Measurements from ENCODE around the gene STN1.

DNA sequence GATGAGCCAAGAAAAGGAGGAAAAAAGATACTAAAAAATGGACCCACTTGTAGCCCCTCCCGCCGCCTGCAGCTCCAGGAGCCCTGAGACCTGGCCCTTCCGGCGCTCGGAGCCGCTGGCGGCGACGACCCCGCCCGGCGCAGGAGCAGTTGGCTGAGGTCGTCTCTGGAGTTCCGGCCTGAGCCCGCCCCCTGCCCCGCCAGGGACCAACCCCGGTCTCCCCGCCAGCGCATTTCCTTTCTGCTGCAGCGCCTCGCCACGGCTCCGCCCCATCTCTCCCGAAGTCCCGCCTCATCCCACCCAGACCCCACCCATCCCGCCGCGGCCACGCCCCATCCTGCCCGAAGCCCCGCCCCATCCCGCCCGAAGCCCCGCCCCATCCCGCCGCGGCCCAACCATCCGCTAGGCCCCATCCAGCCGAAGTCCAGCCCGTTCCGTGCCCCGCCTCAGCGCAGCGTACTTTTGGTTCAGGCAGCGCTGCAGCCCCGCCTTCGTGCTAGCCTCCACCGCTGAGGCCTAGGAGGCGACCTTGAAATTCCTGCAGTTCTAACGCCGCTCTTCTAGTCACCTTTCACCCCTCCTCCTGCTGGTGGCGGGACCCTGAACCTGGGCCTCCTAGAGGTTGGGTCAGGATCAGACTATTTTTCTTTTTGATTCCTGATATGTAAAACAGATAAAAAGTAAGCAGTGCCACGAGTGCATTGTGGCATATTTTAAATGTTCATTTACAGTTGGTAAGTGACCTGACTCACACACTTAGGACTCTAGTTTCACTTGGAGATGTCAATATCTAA is at the start of gene STN1:
- TF ChIP-seq, protein P1, sequence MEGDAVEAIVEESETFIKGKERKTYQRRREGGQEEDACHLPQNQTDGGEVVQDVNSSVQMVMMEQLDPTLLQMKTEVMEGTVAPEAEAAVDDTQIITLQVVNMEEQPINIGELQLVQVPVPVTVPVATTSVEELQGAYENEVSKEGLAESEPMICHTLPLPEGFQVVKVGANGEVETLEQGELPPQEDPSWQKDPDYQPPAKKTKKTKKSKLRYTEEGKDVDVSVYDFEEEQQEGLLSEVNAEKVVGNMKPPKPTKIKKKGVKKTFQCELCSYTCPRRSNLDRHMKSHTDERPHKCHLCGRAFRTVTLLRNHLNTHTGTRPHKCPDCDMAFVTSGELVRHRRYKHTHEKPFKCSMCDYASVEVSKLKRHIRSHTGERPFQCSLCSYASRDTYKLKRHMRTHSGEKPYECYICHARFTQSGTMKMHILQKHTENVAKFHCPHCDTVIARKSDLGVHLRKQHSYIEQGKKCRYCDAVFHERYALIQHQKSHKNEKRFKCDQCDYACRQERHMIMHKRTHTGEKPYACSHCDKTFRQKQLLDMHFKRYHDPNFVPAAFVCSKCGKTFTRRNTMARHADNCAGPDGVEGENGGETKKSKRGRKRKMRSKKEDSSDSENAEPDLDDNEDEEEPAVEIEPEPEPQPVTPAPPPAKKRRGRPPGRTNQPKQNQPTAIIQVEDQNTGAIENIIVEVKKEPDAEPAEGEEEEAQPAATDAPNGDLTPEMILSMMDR (IDR thresholded peaks at IDR 0.05; ENCODE audit: low read length), result peak; percentile 11; the same call in 1 of the 2 replicates
- TF ChIP-seq EZH2 (IDR thresholded peaks at IDR 0.05; ENCODE audit: borderline replicate concordance, low read length), result no peak

Data from OCI-LY1 (cell line).